HG02571 (cell line): Measurements from ENCODE around the gene NDST3.
"Not testable (repeated sequence)": the region's sequence is repeated elsewhere in the genome, so short reads cannot be mapped to it uniquely, and the experiment has no call there.

Experiments
- ATAC-seq: cut with Tn5 transposase; IDR thresholded peaks from one replicate; pipeline ENCODE4 v1.9.1; 2021; ENCODE audit warnings: mild to moderate bottlenecking, moderate library complexity; ENCODE audit not compliant: unreplicated experiment

Gene NDST3

DNA sequence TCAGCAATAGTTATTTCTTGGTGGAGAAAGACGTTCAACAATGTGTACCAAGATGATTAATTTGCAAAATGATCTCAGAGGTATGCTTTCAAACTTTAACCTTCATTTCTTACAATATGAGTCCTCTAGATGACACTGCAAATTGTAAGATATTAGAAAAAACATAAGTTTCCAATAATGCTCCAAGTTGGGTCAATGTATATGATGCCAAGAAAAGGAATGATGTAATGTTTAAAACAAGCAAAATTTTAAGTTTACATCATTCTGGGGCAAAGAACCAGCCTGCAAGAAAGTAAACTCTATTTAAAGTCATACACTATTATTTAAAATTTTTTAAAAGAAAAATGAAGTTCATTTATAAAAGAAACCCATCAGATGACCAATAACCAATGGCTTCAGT, 262.4 kb downstream of the NDST3 start:
- ATAC-seq = no peak

DNA sequence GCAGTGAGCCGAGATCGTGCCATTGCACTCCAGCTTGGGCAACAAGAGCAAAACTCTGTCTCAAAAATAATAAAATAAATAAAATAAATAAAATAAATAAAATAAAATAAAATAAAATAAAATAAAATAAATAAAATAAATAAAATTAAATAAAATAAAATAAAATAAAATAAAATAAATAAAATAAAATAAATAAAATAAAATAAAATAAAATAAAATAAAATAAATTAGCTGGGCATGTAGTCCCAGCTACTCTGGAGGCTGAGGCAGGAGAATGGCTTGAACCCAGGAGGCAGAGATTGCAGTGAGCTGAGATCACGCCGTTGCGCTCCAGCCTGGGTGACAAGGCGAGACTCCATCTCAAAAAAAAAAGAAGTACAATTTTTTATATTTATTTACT, 265.3 kb downstream of the NDST3 start:
- ATAC-seq = not testable (repeated sequence)

- ATAC-seq = no peak
These were observed 273.4 kb downstream of the NDST3 start for GRCh38 chr4:118307643-118308042.
